HCT116 (cell line): ENCODE measurements around the gene FMR1. TPM values are rescaled to one million over a fixed set of nuclear protein-coding genes. Genes with fewer than 3 reads are reported as not detected.

Source experiments
- ATAC-seq: fragments of 200-7000 bp; cut with Tn5 transposase; 2 replicates; pipeline ENCODE4 v1.9.1; 2020; ENCODE audit warnings: mild to moderate bottlenecking, moderate library complexity
- BruUV-seq: library from RNA; stranded (reverse); fragments of 400-500 nt; replicated peaks from 2 replicates; lab custom pipeline; 2021; lab: Mats Ljungman, UMichigan
- CTCF ChIA-PET: fragments of 300-600 bp; sonication (Branson Sonifier 250); formaldehyde crosslinking; loops from one replicate; lab custom pipeline; 2021; ENCODE audit warnings: antibody characterized with exemption; lab: Charles Lee
- POLR2A ChIA-PET: fragments of 300-600, 350-600 bp; sonication (Branson Sonifier 250); formaldehyde crosslinking; loops from one replicate; lab custom pipeline; 2021; ENCODE audit warnings: antibody characterized with exemption; lab: Charles Lee
- RAD21 ChIA-PET, 2 experiments: fragments of 300-600 bp; sonication (Branson Sonifier 250); formaldehyde crosslinking; loops; one replicate each; lab custom pipeline; 2023; ENCODE audit warnings: low total read pairs in 2 of 2; ENCODE audit not compliant: uncharacterized antibody in 2 of 2, unreplicated experiment in 2 of 2, low non-redundant PET in 1 of 2; lab: Charles Lee
- DNase-seq: peaks from one replicate; pipeline ENCODE4 v3.0.0-alpha.2; 2010; ENCODE audit warnings: low read depth, low spot score
- H2AFZ ChIP-seq: fragments of 200-600 bp; shearing (Covaris generic), sonication (generic); 2 replicates; pipeline ENCODE4 v1.6.1; 2017; ENCODE audit warnings: low read depth, mixed run types, mixed read lengths, antibody characterized with exemption, low read length; ENCODE audit not compliant: poor library complexity, severe bottlenecking
- H3K27ac ChIP-seq: 2 replicates; pipeline ENCODE4 v1.5.1; 2012; ENCODE audit warnings: low read depth, low read length
- H3K27me3 ChIP-seq: fragments of 200-600 bp; sonication (generic); 2 replicates; pipeline ENCODE4 v1.6.1; 2016; ENCODE audit warnings: mixed run types, low read length, mixed read lengths; ENCODE audit not compliant: insufficient read depth
- H3K36me3 ChIP-seq, 2 experiments: fragments of 200-500 bp in 1 of 2; fragments of 200-600 bp in 1 of 2; sonication (Bioruptor generic) in 1 of 2; sonication (generic) in 1 of 2; 2 replicates each; pipeline versions ENCODE4 v1.5.1 to v1.6.1; 2014 to 2016; ENCODE audit warnings: low read length in 2 of 2, inconsistent platforms in 1 of 2, mixed read lengths in 1 of 2, mixed run types in 1 of 2; ENCODE audit not compliant: insufficient read depth in 2 of 2, control insufficient read depth in 1 of 2
- H3K4me1 ChIP-seq, 2 experiments: fragments of 200-600 bp in 1 of 2; sonication (generic) in 1 of 2; 2 replicates each; pipeline versions ENCODE4 v1.5.1 to v1.6.1; 2012 to 2017; ENCODE audit warnings: low read length in 2 of 2, inconsistent platforms in 1 of 2, mild to moderate bottlenecking in 1 of 2, mixed read lengths in 1 of 2, mixed run types in 1 of 2, moderate library complexity in 1 of 2; ENCODE audit not compliant: insufficient read depth in 2 of 2, control insufficient read depth in 1 of 2
- H3K4me2 ChIP-seq: fragments of 200-600 bp; sonication (generic); 2 replicates; pipeline ENCODE4 v1.6.1; 2017; ENCODE audit warnings: mixed run types, low read length, mixed read lengths
- H3K4me3 ChIP-seq, 2 experiments: fragments of 200-600 bp in 1 of 2; sonication (generic) in 1 of 2; replicated peaks in 1 of 2; 2 replicates each; pipeline ENCODE4 v1.5.1; 2011 to 2016; ENCODE audit warnings: low read length in 2 of 2, control low read depth in 1 of 2, low read depth in 1 of 2, mild to moderate bottlenecking in 1 of 2, mixed read lengths in 1 of 2, mixed run types in 1 of 2
- H3K79me2 ChIP-seq: fragments of 200-600 bp; sonication (generic); 2 replicates; pipeline ENCODE4 v1.6.1; 2017; ENCODE audit warnings: mild to moderate bottlenecking, mixed run types, low read length, moderate library complexity, mixed read lengths; ENCODE audit not compliant: insufficient read depth
- H3K9ac ChIP-seq: fragments of 200-600 bp; sonication (generic); 2 replicates; pipeline ENCODE4 v1.6.1; 2016; ENCODE audit warnings: low read length, mixed read lengths
- H3K9me2 ChIP-seq: fragments of 200-600 bp; sonication (generic), shearing (Covaris generic); 2 replicates; pipeline ENCODE4 v1.6.1; 2017; ENCODE audit warnings: mixed run types, mild to moderate bottlenecking, moderate library complexity; ENCODE audit not compliant: insufficient read depth
- H3K9me3 ChIP-seq, 2 experiments: fragments of 200-500 bp in 1 of 2; fragments of 200-600 bp in 1 of 2; sonication (Bioruptor generic) in 1 of 2; sonication (generic) in 1 of 2; 2 replicates each; pipeline ENCODE4 v1.6.1; 2014 to 2017; ENCODE audit warnings: low read length in 2 of 2, mixed read lengths in 2 of 2, inconsistent platforms in 1 of 2, low read depth in 1 of 2, mild to moderate bottlenecking in 1 of 2, mixed run types in 1 of 2, moderate library complexity in 1 of 2; ENCODE audit not compliant: control insufficient read depth in 1 of 2, insufficient read depth in 1 of 2
- H4K20me1 ChIP-seq: fragments of 200-600 bp; sonication (generic), shearing (Covaris generic); 2 replicates; pipeline ENCODE4 v1.6.1; 2017; ENCODE audit warnings: mixed run types, mild to moderate bottlenecking, moderate library complexity; ENCODE audit not compliant: insufficient read depth
- CBX3 ChIP-seq: IDR thresholded peaks from 2 replicates; pipeline ENCODE4 v1.6.1; 2012; ENCODE audit warnings: low read depth
- EGR1 ChIP-seq: IDR thresholded peaks from 2 replicates; pipeline ENCODE4 v1.6.1; 2012; ENCODE audit warnings: low read depth
- ELF1 ChIP-seq: IDR thresholded peaks from 2 replicates; pipeline ENCODE4 v1.6.1; 2012; ENCODE audit warnings: low read depth, borderline replicate concordance
- EZH2 ChIP-seq: fragments of 200-600 bp; sonication (generic); IDR thresholded peaks from 2 replicates; pipeline ENCODE4 v1.6.1; 2017; ENCODE audit warnings: antibody characterized with exemption, mixed run types
- EZH2phosphoT487 ChIP-seq: fragments of 200-600 bp; IDR thresholded peaks from 2 replicates; pipeline ENCODE4 v1.6.1; 2018; ENCODE audit warnings: antibody characterized with exemption, borderline replicate concordance
- FOSL1 ChIP-seq: IDR thresholded peaks from 2 replicates; pipeline ENCODE4 v1.6.1; 2012; ENCODE audit warnings: low read depth
- JUND ChIP-seq: IDR thresholded peaks from 2 replicates; pipeline ENCODE4 v1.6.1; 2012
- MAX ChIP-seq: IDR thresholded peaks from 2 replicates; pipeline ENCODE4 v1.6.1; 2012
- POLR2A ChIP-seq: IDR thresholded peaks from 2 replicates; pipeline ENCODE4 v1.7.0; 2011; ENCODE audit warnings: borderline replicate concordance; ENCODE audit not compliant: insufficient read depth, insufficient read length; ENCODE audit errors: extremely low read depth
- POLR2AphosphoS5 ChIP-seq: IDR thresholded peaks from 2 replicates; pipeline ENCODE4 v1.6.1; 2011; ENCODE audit warnings: mild to moderate bottlenecking, low read depth, low read length, moderate library complexity
- RAD21 ChIP-seq: IDR thresholded peaks from 2 replicates; pipeline ENCODE4 v1.6.1; 2012; ENCODE audit warnings: low read depth, mild to moderate bottlenecking
- SIN3A ChIP-seq: IDR thresholded peaks from 2 replicates; pipeline ENCODE4 v1.6.1; 2012; ENCODE audit warnings: low read depth
- SRF ChIP-seq: IDR thresholded peaks from 2 replicates; pipeline ENCODE4 v1.6.1; 2012; ENCODE audit warnings: low read depth
- TCF7L2 ChIP-seq: IDR thresholded peaks from 2 replicates; pipeline ENCODE4 v1.7.0; 2011; ENCODE audit warnings: borderline replicate concordance, inconsistent platforms; ENCODE audit not compliant: insufficient read depth, insufficient read length; ENCODE audit errors: extremely low read depth
- YY1 ChIP-seq: IDR thresholded peaks from 2 replicates; pipeline ENCODE4 v1.6.1; 2011; ENCODE audit warnings: low read length, low read depth, moderate library complexity, mild to moderate bottlenecking; ENCODE audit not compliant: insufficient replicate concordance; ENCODE audit errors: extremely low read depth
- ZFX ChIP-seq: fragments of 450-650 bp; IDR thresholded peaks from 2 replicates; pipeline ENCODE4 v1.6.1; 2017
- intact Hi-C: fragments of 100-400 bp; cut with micrococcal nuclease; formaldehyde crosslinking; loops from 2 replicates; pipeline ENCODE4 v1.10.0; 2022
- total RNA-seq: library from RNA; stranded (reverse); gene quantifications from one replicate; pipeline ENCODE4 v1.2.1, GENCODE V29; 2021; ENCODE audit not compliant: unreplicated experiment
- TF ChIP-seq, protein P1 (sequence below): IDR thresholded peaks from 2 replicates; pipeline ENCODE4 v1.6.1; 2011; ENCODE audit warnings: mild to moderate bottlenecking, low read length, moderate library complexity; ENCODE audit not compliant: insufficient replicate concordance; ENCODE audit errors: extremely low read depth
- TF ChIP-seq, protein P2 (sequence below), 3 experiments: fragments of 200-600 bp in 1 of 3; sonication (generic) in 1 of 3; IDR thresholded peaks in 2 of 3; conservative IDR thresholded peaks in 1 of 3; 2 replicates each; pipeline ENCODE4 v1.5.1; 2012 to 2017; ENCODE audit warnings: low read depth in 2 of 3, low read length in 2 of 3, antibody characterized with exemption in 1 of 3, borderline replicate concordance in 1 of 3, control low read depth in 1 of 3, mild to moderate bottlenecking in 1 of 3, mixed read lengths in 1 of 3, mixed run types in 1 of 3, moderate library complexity in 1 of 3; ENCODE audit not compliant: insufficient read depth in 1 of 3
- TF ChIP-seq, protein P3 (sequence below): IDR thresholded peaks from 2 replicates; pipeline ENCODE4 v1.6.1; 2012; ENCODE audit warnings: low read depth
- TF ChIP-seq, protein P4 (sequence below): IDR thresholded peaks from 2 replicates; pipeline ENCODE4 v1.6.1; 2012

The FMR1 gene
- total RNA-seq, 1 experiment from 2014 or later = 31.1 TPM

DNA sequence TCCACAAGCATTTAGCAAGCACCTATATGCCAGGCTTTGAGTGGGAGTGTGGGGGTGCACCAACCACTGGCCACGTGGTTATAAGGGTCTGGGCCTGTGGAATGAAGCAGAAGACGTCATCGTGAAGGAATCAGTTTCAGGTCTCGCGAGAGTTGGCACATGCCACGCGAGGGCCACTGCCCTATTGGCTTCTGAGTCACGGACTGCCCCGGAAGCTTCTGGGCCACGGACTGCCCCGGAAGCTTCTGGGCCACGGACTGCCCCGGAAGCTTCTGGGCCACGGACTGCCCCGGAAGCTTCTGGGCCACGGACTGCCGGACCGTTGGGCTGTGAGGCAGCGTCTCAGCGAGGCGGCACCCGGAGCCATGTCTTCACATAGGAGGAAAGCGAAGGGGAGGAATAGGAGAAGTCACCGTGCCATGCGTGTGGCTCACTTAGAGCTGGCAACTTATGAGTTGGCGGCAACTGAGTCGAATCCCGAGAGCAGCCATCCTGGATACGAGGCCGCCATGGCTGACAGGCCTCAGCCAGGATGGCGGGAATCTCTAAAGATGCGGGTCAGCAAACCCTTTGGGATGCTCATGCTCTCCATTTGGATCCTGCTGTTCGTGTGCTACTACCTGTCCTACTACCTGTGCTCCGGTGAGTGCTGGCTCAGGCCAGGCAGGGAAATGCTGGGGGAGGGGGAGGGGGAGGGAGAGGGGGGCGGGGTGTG is 69.5 kb downstream of the FMR1 start, which contains the start of gene FMR1NB:
FMR1NB (plus strand) TSS at position 300 of the 715 bp plus-strand sequence; CDS start at position 366, 66 bp downstream.
- intact Hi-C loops = no loop called here
- no peaks in the 10 kb centered on the region for H3K9me3 ChIP-seq
- BruUV-seq = no TSS peak

More for the DNA sequence above, 69.5 kb downstream of the FMR1 start, which contains the start of gene FMR1NB:
- Histone ChIP-seq H3K4me2 (no peak within 1 kb of the TSS), H3K27ac (no peak within 1 kb of the TSS), H2AFZ (no peak within 1 kb of the TSS), H3K36me3 (no peaks in the 10 kb centered on the region), H3K4me1 (no peaks in the 10 kb centered on the region), H3K79me2 (no peaks in the 10 kb centered on the region), H3K9me2 (no peaks in the 10 kb centered on the region), H3K4me3 (no peak within 1 kb of the TSS), H4K20me1 (no peaks in the 10 kb centered on the region), H3K9ac (no peak within 1 kb of the TSS), H3K27me3 (no peaks in the 10 kb centered on the region)
- CTCF ChIA-PET = no interaction called here
- POLR2A ChIA-PET = no interaction called here
- no peak for DNase-seq
- ATAC-seq = no peak
- RAD21 ChIA-PET = no interaction called here
- TF ChIP-seq POLR2A (no peak), RAD21 (no peak), EZH2phosphoT487 (no peak), ZFX (no peak), ELF1 (no peak), FOSL1 (no peak), SRF (no peak), CBX3 (no peak), JUND (no peak), MAX (no peak), EGR1 (no peak), YY1 (no peak), POLR2AphosphoS5 (no peak), TCF7L2 (no peak), SIN3A (no peak), EZH2 (no peak)
- TF ChIP-seq, protein P1, sequence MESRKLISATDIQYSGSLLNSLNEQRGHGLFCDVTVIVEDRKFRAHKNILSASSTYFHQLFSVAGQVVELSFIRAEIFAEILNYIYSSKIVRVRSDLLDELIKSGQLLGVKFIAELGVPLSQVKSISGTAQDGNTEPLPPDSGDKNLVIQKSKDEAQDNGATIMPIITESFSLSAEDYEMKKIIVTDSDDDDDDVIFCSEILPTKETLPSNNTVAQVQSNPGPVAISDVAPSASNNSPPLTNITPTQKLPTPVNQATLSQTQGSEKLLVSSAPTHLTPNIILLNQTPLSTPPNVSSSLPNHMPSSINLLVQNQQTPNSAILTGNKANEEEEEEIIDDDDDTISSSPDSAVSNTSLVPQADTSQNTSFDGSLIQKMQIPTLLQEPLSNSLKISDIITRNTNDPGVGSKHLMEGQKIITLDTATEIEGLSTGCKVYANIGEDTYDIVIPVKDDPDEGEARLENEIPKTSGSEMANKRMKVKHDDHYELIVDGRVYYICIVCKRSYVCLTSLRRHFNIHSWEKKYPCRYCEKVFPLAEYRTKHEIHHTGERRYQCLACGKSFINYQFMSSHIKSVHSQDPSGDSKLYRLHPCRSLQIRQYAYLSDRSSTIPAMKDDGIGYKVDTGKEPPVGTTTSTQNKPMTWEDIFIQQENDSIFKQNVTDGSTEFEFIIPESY = no peak
- TF ChIP-seq, protein P2, sequence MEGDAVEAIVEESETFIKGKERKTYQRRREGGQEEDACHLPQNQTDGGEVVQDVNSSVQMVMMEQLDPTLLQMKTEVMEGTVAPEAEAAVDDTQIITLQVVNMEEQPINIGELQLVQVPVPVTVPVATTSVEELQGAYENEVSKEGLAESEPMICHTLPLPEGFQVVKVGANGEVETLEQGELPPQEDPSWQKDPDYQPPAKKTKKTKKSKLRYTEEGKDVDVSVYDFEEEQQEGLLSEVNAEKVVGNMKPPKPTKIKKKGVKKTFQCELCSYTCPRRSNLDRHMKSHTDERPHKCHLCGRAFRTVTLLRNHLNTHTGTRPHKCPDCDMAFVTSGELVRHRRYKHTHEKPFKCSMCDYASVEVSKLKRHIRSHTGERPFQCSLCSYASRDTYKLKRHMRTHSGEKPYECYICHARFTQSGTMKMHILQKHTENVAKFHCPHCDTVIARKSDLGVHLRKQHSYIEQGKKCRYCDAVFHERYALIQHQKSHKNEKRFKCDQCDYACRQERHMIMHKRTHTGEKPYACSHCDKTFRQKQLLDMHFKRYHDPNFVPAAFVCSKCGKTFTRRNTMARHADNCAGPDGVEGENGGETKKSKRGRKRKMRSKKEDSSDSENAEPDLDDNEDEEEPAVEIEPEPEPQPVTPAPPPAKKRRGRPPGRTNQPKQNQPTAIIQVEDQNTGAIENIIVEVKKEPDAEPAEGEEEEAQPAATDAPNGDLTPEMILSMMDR (IDR thresholded peaks at IDR 0.05 in 2 of 3, conservative IDR thresholded peaks at IDR 0.05 in 1 of 3; ENCODE audit: borderline replicate concordance in 1 of 3, insufficient read depth in 1 of 3, low read depth in 2 of 3, low read length in 2 of 3) = no peak
- TF ChIP-seq, protein P3, sequence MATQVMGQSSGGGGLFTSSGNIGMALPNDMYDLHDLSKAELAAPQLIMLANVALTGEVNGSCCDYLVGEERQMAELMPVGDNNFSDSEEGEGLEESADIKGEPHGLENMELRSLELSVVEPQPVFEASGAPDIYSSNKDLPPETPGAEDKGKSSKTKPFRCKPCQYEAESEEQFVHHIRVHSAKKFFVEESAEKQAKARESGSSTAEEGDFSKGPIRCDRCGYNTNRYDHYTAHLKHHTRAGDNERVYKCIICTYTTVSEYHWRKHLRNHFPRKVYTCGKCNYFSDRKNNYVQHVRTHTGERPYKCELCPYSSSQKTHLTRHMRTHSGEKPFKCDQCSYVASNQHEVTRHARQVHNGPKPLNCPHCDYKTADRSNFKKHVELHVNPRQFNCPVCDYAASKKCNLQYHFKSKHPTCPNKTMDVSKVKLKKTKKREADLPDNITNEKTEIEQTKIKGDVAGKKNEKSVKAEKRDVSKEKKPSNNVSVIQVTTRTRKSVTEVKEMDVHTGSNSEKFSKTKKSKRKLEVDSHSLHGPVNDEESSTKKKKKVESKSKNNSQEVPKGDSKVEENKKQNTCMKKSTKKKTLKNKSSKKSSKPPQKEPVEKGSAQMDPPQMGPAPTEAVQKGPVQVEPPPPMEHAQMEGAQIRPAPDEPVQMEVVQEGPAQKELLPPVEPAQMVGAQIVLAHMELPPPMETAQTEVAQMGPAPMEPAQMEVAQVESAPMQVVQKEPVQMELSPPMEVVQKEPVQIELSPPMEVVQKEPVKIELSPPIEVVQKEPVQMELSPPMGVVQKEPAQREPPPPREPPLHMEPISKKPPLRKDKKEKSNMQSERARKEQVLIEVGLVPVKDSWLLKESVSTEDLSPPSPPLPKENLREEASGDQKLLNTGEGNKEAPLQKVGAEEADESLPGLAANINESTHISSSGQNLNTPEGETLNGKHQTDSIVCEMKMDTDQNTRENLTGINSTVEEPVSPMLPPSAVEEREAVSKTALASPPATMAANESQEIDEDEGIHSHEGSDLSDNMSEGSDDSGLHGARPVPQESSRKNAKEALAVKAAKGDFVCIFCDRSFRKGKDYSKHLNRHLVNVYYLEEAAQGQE = no peak
- TF ChIP-seq, protein P4, sequence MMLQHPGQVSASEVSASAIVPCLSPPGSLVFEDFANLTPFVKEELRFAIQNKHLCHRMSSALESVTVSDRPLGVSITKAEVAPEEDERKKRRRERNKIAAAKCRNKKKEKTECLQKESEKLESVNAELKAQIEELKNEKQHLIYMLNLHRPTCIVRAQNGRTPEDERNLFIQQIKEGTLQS = no peak
- TF ChIP-seq, all 23 proteins: peak for 0
